Type B pancreatic cell (in vitro differentiated cells): ENCODE results near the gene TIAM1. TPM values are rescaled to one million over a fixed set of nuclear protein-coding genes. Genes with fewer than 3 reads are reported as not detected.

Source experiments
- DNase-seq: peaks from one replicate; pipeline ENCODE4 v3.0.0; 2021; ENCODE audit warnings: mixed read lengths; ENCODE audit not compliant: unreplicated experiment; ENCODE audit errors: extremely low spot score
- H3K27ac Mint-ChIP-seq: 2 replicates; pipeline ENCODE4 v1.8.0; 2021; ENCODE audit warnings: mild to moderate bottlenecking, mixed read lengths
- H3K27me3 Mint-ChIP-seq: 2 replicates; pipeline ENCODE4 v1.8.0; 2021; ENCODE audit warnings: mixed read lengths
- H3K36me3 Mint-ChIP-seq: 2 replicates; pipeline ENCODE4 v1.8.0; 2021; ENCODE audit warnings: mixed read lengths
- H3K4me1 Mint-ChIP-seq: one replicate; pipeline ENCODE4 v1.8.0; 2021; ENCODE audit warnings: mixed read lengths; ENCODE audit not compliant: unreplicated experiment
- H3K4me3 Mint-ChIP-seq: 2 replicates; pipeline ENCODE4 v1.8.0; 2021; ENCODE audit warnings: mild to moderate bottlenecking, mixed read lengths
- H3K9me3 Mint-ChIP-seq: 2 replicates; pipeline ENCODE4 v1.8.0; 2021; ENCODE audit warnings: mixed read lengths
- CTCF ChIP-seq: fragments of 200-600 bp; sonication (generic); conservative IDR thresholded peaks from 2 replicates; pipeline ENCODE4 v1.5.0; 2021; ENCODE audit warnings: antibody characterized with exemption, mild to moderate bottlenecking
- total RNA-seq: library from RNA; stranded (reverse); gene quantifications from 2 replicates; pipeline ENCODE4 v1.2.1, GENCODE V29; 2021; ENCODE audit warnings: low replicate concordance

TIAM1 gene
- total RNA-seq, 1 donor from 2014 or later, result 49.3 TPM

- Mint-ChIP-seq H3K27ac (peak overlapping the region; percentile 96), H3K4me1 (peaks cover 30% of the 10 kb centered on the region), H3K36me3 (peaks cover 19% of the 10 kb centered on the region), H3K4me3 (peak overlapping the region; percentile 80), H3K9me3 (no peaks in the 10 kb centered on the region), H3K27me3 (peaks cover 13% of the 10 kb centered on the region)
- DNase-seq, result no peak
- TF ChIP-seq CTCF, result no peak
Observed at GRCh38 chr21:31338908-31339368, 5.1 kb downstream of the TIAM1 start.

GRCh38 chr21:31337996-31338907 lies 5.8 kb downstream of the TIAM1 start:
- peaks cover 25% of the 10 kb centered on the region for H3K36me3 Mint-ChIP-seq
- H3K9me3 Mint-ChIP-seq, result no peaks in the 10 kb centered on the region
- H3K27me3 Mint-ChIP-seq, result peaks cover 7% of the 10 kb centered on the region
- H3K4me1 Mint-ChIP-seq, result peaks cover 27% of the 10 kb centered on the region
- peak overlapping the region; percentile 80 for H3K4me3 Mint-ChIP-seq
- no peak for TF ChIP-seq CTCF
- DNase-seq, result no peak
- peak overlapping the region; percentile 96 for H3K27ac Mint-ChIP-seq

- H3K27ac Mint-ChIP-seq, result peak overlapping the region; percentile 80
- no peaks in the 10 kb centered on the region for H3K9me3 Mint-ChIP-seq
- no peak overlapping the region for H3K4me3 Mint-ChIP-seq
- peaks cover 29% of the 10 kb centered on the region for H3K36me3 Mint-ChIP-seq
- H3K4me1 Mint-ChIP-seq, result peaks cover 17% of the 10 kb centered on the region
- no peak for DNase-seq
- no peaks in the 10 kb centered on the region for H3K27me3 Mint-ChIP-seq
- no peak for TF ChIP-seq CTCF
Observed at GRCh38 chr21:31337086-31337485, 7.0 kb downstream of the TIAM1 start.

- DNase-seq, result no peak
- Mint-ChIP-seq H3K36me3 (peaks cover 33% of the 10 kb centered on the region), H3K4me3 (no peak overlapping the region), H3K4me1 (peaks cover 17% of the 10 kb centered on the region), H3K27me3 (no peaks in the 10 kb centered on the region), H3K27ac (peak overlapping the region; percentile 80), H3K9me3 (no peaks in the 10 kb centered on the region)
- no peak for TF ChIP-seq CTCF
Observed at GRCh38 chr21:31336739-31337040, 7.4 kb downstream of the TIAM1 start.

- H3K27ac Mint-ChIP-seq, result peak overlapping the region; percentile 80
- DNase-seq, result no peak
Observed at GRCh38 chr21:31335957-31336738, 7.9 kb downstream of the TIAM1 start.

More at GRCh38 chr21:31335957-31336738, 7.9 kb downstream of the TIAM1 start:
- H3K4me3 Mint-ChIP-seq, result peak overlapping the region; percentile 53
- no peaks in the 10 kb centered on the region for H3K9me3 Mint-ChIP-seq
- no peak for TF ChIP-seq CTCF
- peaks cover 17% of the 10 kb centered on the region for H3K4me1 Mint-ChIP-seq
- peaks cover 37% of the 10 kb centered on the region for H3K36me3 Mint-ChIP-seq
- no peaks in the 10 kb centered on the region for H3K27me3 Mint-ChIP-seq
